Tibial nerve (tissue), 4 donors: ENCODE data around the gene EP400. TPM values are rescaled to one million over a fixed set of nuclear protein-coding genes. Genes with fewer than 3 reads are reported as not detected.

Experiments
- DNase-seq, 2 donors: peaks; one replicate each; pipeline ENCODE4 v3.0.0-alpha.2; 2019; ENCODE audit warnings: low spot score in 2 of 2
- H3K27ac ChIP-seq, 4 donors: fragments of 200-600 bp; sonication (generic) in 3 of 4; one replicate each; pipeline ENCODE4 v1.5.1; 2017 to 2019; ENCODE audit warnings: mild to moderate bottlenecking in 1 of 4
- H3K27me3 ChIP-seq, 2 donors: fragments of 200-600 bp; sonication (generic) in 1 of 2; one replicate each; pipeline versions ENCODE4 v1.5.1 to v1.6.0; 2017 to 2019
- H3K36me3 ChIP-seq, 3 donors: fragments of 200-600 bp; sonication (generic); one replicate each; pipeline ENCODE4 v1.5.1; 2018 to 2019
- H3K4me1 ChIP-seq, 4 donors: fragments of 200-600 bp; sonication (generic) in 3 of 4; one replicate each; pipeline ENCODE4 v1.5.1; 2017 to 2019
- H3K4me3 ChIP-seq, 4 donors: fragments of 200-600 bp; sonication (generic) in 3 of 4; one replicate each; pipeline ENCODE4 v1.5.1; 2017 to 2019; ENCODE audit warnings: mild to moderate bottlenecking in 1 of 4, moderate library complexity in 1 of 4
- H3K9me3 ChIP-seq, 4 donors: fragments of 200-600 bp; sonication (generic) in 3 of 4; one replicate each; pipeline ENCODE4 v1.5.1; 2017 to 2019
- EP300 ChIP-seq, 2 donors: sonication (generic); formaldehyde crosslinking; IDR thresholded peaks; one replicate each; pipeline ENCODE4 v1.6.1; 2017; ENCODE audit warnings: antibody characterized with exemption in 2 of 2, mild to moderate bottlenecking in 1 of 2
- POLR2A ChIP-seq, 2 donors: fragments of 450-650 bp; IDR thresholded peaks; one replicate each; pipeline ENCODE4 v1.6.1; 2017; ENCODE audit warnings: antibody characterized with exemption in 2 of 2, mild to moderate bottlenecking in 2 of 2, moderate library complexity in 2 of 2
- WGBS, 2 donors: methylation state at CpG; one replicate each; pipeline ENCODE4 v1.1.5; 2018; 5-methylcytosine and 5-hydroxymethylcytosine counted together
- total RNA-seq, 4 donors: library from RNA; depleted of rRNA; stranded (reverse); fragments of >200 nt; gene quantifications; one replicate each; pipeline ENCODE4 v1.1.0, GENCODE V29; 2016
- TF ChIP-seq, protein P1 (sequence below), 5 experiments: fragments of 200-600 bp in 3 of 5; fragments of 450-650 bp in 2 of 5; sonication (generic) in 3 of 5; IDR thresholded peaks; one replicate each; pipeline ENCODE4 v1.5.1; 2016 to 2019; ENCODE audit warnings: antibody characterized with exemption in 5 of 5, mild to moderate bottlenecking in 3 of 5, moderate library complexity in 2 of 5

The EP400 gene
- total RNA-seq, 4 donors from 2014 or later, result 27.8 to 41.4 (median 32.2) TPM

DNA sequence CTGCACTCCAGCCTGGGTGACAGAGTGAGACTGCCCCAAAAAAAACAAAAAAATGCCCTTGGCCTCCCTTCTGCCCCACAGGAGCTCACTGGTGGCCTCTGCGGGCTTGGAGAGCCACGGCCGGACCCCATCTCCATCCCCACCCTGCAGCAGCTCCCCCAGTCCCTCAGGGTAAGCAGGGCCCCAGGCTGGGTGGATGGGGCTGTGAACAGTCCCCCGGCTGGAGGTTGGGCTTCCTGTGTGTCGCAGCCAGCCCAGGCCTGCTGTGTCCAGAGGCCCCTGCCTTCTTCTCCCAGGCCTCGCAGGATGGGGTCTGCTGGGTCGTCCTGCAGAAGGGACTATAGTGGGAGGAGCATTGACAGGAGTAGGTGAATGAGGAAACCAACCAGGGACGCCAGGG lies 36.1 kb upstream of the EP400 start:
- no peaks in the 10 kb centered on the region for H3K9me3 ChIP-seq
- TF ChIP-seq POLR2A (IDR thresholded peaks at IDR 0.05), result no peak
- no peak for TF ChIP-seq EP300 (IDR thresholded peaks at IDR 0.05)
- TF ChIP-seq, protein P1, sequence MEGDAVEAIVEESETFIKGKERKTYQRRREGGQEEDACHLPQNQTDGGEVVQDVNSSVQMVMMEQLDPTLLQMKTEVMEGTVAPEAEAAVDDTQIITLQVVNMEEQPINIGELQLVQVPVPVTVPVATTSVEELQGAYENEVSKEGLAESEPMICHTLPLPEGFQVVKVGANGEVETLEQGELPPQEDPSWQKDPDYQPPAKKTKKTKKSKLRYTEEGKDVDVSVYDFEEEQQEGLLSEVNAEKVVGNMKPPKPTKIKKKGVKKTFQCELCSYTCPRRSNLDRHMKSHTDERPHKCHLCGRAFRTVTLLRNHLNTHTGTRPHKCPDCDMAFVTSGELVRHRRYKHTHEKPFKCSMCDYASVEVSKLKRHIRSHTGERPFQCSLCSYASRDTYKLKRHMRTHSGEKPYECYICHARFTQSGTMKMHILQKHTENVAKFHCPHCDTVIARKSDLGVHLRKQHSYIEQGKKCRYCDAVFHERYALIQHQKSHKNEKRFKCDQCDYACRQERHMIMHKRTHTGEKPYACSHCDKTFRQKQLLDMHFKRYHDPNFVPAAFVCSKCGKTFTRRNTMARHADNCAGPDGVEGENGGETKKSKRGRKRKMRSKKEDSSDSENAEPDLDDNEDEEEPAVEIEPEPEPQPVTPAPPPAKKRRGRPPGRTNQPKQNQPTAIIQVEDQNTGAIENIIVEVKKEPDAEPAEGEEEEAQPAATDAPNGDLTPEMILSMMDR (IDR thresholded peaks at IDR 0.05), result no peak
- WGBS, 2 donors, result 75 to 82% methylated on average over 6 to 8 of the region's 8 CpGs
- H3K36me3 ChIP-seq, result peaks cover 3 to 94% (median 43%) of the 10 kb centered on the region in 3 donors
- H3K4me3 ChIP-seq, result no peak overlapping the region
- peaks cover 0 to 17% (median 7%) of the 10 kb centered on the region in 4 donors for H3K4me1 ChIP-seq
- no peak overlapping the region for H3K27ac ChIP-seq
- DNase-seq, result no peak
- H3K27me3 ChIP-seq, result no peaks in the 10 kb centered on the region

DNA sequence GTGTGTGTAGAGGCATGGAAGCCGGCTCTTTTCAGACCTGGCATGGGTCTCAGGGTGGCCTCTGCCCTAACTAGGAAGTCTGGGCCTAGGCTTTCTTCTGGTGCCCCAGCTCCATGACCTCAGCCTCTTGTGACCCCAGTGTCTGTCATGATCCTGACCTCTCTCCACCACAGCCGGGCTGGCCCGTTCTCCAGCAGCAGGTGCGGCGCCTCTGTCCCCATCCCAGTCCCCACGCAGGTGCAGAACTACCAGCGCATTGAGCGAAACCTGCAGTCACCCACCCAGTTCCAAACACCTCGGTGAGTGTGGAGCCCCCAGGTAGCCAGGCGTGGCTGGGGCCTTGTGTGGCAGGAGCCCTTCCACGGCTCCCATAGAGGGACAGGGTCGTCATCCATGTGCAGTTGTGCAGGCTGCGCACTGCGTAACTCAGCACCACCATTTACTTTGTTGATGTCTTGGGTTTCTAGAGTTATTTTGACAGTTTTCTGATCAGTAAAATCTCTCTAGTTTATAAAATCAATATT lies 35.5 kb upstream of the EP400 start:
- Histone ChIP-seq H3K4me1 (peaks cover 0 to 17% (median 7%) of the 10 kb centered on the region in 4 donors), H3K36me3 (peaks cover 3 to 93% (median 40%) of the 10 kb centered on the region in 3 donors), H3K9me3 (no peaks in the 10 kb centered on the region), H3K27me3 (no peaks in the 10 kb centered on the region), H3K4me3 (no peak overlapping the region), H3K27ac (no peak overlapping the region)
- no peak for DNase-seq
- WGBS, 2 donors, result 91 to 94% methylated on average over 13 to 14 of the region's 14 CpGs
- TF ChIP-seq, protein P1 (IDR thresholded peaks at IDR 0.05), result no peak
- TF ChIP-seq EP300 (IDR thresholded peaks at IDR 0.05) (no peak), POLR2A (IDR thresholded peaks at IDR 0.05) (no peak)

DNA sequence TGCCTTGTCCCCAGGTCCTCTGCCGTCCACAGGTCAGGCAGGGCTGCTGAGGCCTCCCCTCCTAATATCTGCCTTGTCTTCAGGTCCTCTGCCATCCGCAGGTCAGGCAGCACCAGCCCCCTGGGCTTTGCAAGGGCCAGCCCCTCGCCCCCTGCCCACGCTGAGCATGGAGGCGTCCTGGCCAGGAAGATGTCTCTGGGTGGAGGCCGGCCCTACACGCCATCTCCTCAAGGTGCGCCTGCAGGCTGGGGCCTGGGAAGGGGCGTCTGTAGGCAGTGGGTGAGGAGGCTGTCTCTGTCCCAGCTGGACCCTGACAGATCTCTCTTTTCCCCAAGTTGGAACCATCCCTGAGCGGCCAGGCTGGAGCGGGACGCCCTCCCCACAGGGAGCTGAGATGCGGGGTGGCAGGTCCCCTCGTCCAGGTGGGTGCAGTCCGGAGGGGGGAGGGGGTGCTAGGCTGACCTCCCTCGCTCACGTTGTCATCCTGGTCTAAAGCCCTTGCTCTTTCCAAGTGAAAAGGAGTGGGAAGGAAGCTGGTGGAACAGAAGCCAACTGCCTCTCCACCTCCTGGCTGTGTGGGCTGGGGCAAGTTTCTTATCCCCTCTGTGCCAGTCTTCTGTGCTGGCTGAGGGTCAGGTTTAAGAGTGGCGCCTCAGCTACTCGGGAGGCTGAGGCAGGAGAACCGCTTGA lies 34.6 kb upstream of the EP400 start:
- no peaks in the 10 kb centered on the region for H3K27me3 ChIP-seq
- no peaks in the 10 kb centered on the region for H3K9me3 ChIP-seq
- no peak for DNase-seq
- WGBS, 2 donors, result 88 to 90% methylated on average over 12 to 14 of the region's 20 CpGs
- TF ChIP-seq POLR2A (IDR thresholded peaks at IDR 0.05) (no peak), EP300 (IDR thresholded peaks at IDR 0.05) (no peak)
- TF ChIP-seq, protein P1 (IDR thresholded peaks at IDR 0.05), result no peak
- H3K4me1 ChIP-seq, result peaks cover 0 to 17% (median 7%) of the 10 kb centered on the region in 4 donors
- H3K27ac ChIP-seq, result no peak overlapping the region
- H3K4me3 ChIP-seq, result no peak overlapping the region
- H3K36me3 ChIP-seq, result peaks cover 3 to 93% (median 36%) of the 10 kb centered on the region in 3 donors

DNA sequence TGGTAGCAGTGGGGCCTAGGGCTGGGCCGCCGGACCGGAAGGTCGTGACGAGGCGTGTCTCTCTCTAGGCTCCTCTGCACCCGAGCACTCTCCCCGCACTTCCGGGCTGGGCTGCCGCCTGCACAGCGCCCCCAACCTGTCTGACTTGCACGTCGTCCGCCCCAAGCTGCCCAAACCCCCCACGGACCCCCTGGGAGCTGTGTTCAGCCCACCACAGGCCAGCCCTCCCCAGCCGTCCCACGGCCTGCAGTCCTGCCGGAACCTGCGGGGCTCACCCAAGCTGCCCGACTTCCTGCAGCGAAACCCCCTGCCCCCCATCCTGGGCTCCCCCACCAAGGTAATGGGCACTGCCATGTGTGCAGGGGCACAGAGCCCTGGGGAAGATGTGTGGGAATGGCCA lies 33.9 kb upstream of the EP400 start:
- Histone ChIP-seq H3K9me3 (no peaks in the 10 kb centered on the region), H3K27me3 (no peaks in the 10 kb centered on the region), H3K4me1 (peaks cover 0 to 17% (median 7%) of the 10 kb centered on the region in 4 donors), H3K36me3 (peaks cover 3 to 93% (median 36%) of the 10 kb centered on the region in 3 donors), H3K27ac (no peak overlapping the region), H3K4me3 (no peak overlapping the region)
- DNase-seq, result no peak
- WGBS, 2 donors, result 90 to 91% methylated on average over 18 to 21 of the region's 21 CpGs
- TF ChIP-seq, protein P1 (IDR thresholded peaks at IDR 0.05), result no peak
- no peak for TF ChIP-seq EP300 (IDR thresholded peaks at IDR 0.05)
- no peak for TF ChIP-seq POLR2A (IDR thresholded peaks at IDR 0.05)
